ENCODE data around the gene GATA6. TPM values are rescaled to one million over a fixed set of nuclear protein-coding genes. Genes with fewer than 3 reads are reported as not detected.

GATA6 gene
- total and polyA plus RNA-seq, 10 of the 15 experiments (the other 5 are each of a cell fraction or from before 2014, with no cell fraction given) = 0.04 to 0.05 TPM; not detected in 8

- ChIA-PET RAD21 (ENCODE audit: unreplicated experiment) (no interaction called here), SMC1A (ENCODE audit: uncharacterized antibody, unreplicated experiment) (no interaction called here), POLR2A (no interaction called here), CTCF (no interaction called here)
- Histone ChIP-seq H4K20me1 (ENCODE audit: control insufficient read depth, insufficient read depth) (no peaks in the 10 kb centered on the region), H3K27me3 (replicated peaks in 1 of 2; ENCODE audit: control insufficient read depth in 2 of 2, insufficient read depth in 2 of 2, low read length in 1 of 2) (no peaks in the 10 kb centered on the region), H3K4me3 (no peak overlapping the region), H3K36me3 (ENCODE audit: control insufficient read depth in 2 of 2, insufficient read depth in 2 of 2, low read length in 1 of 2) (no peaks in the 10 kb centered on the region), H3K27ac (ENCODE audit: control insufficient read depth, insufficient read depth) (no peak overlapping the region), H3K4me2 (ENCODE audit: control insufficient read depth, insufficient read depth) (no peak overlapping the region), H3K9ac (ENCODE audit: control insufficient read depth, insufficient read depth, low read length) (no peak overlapping the region), H3K4me1 (ENCODE audit: control insufficient read depth, insufficient read depth, low read length) (no peaks in the 10 kb centered on the region), H3K9me3 (replicated peaks; ENCODE audit: control insufficient read depth, insufficient read depth, low read length) (no peaks in the 10 kb centered on the region), H2AFZ (ENCODE audit: control insufficient read depth, low read depth, low read length) (no peak overlapping the region), H3K79me2 (ENCODE audit: control insufficient read depth, insufficient read depth, low read length) (no peaks in the 10 kb centered on the region)
- 51% methylated on average over 8 of the region's 8 CpGs for WGBS (ENCODE audit: insufficient coverage, insufficient replicate concordance, low lambda C conversion rate, missing lambda C conversion rate)
- intact Hi-C loops (cut with micrococcal nuclease; ENCODE audit: unreplicated experiment) = no loop called here
- no peak for FAIRE-seq
- BruUV-seq (replicated peaks) = no TSS peak
- ATAC-seq = no peak
- in situ Hi-C loops (cut with MboI) = no loop called here
- no peak for DNase-seq (ENCODE audit: low read depth, low spot score)
- TF ChIP-seq MTA2 (IDR thresholded peaks at IDR 0.05; ENCODE audit: low read depth) = no peak
- no peak for TF ChIP-seq ESRRA (IDR thresholded peaks at IDR 0.05; ENCODE audit: low read length)
- TF ChIP-seq REST (IDR thresholded peaks at IDR 0.05; ENCODE audit: low read depth, low read length) = no peak
- no peak for TF ChIP-seq IRF3 (IDR thresholded peaks at IDR 0.05)
- no peak for TF ChIP-seq YBX1 (IDR thresholded peaks at IDR 0.05)
- TF ChIP-seq FOXM1 (IDR thresholded peaks at IDR 0.05; ENCODE audit: low read depth, low read length) = no peak
- no peak for TF ChIP-seq MYC (IDR thresholded peaks at IDR 0.05; ENCODE audit: insufficient read depth, insufficient read length, insufficient replicate concordance, low read length, severe bottlenecking)
- no peak for TF ChIP-seq PBX3 (IDR thresholded peaks at IDR 0.05; ENCODE audit: insufficient replicate concordance, low read depth, low read length)
- no peak for TF ChIP-seq E2F8 (IDR thresholded peaks at IDR 0.05; ENCODE audit: low read depth, partially characterized antibody)
- no peak for TF ChIP-seq KDM1A (IDR thresholded peaks at IDR 0.05; ENCODE audit: borderline replicate concordance)
- no peak for TF ChIP-seq RAD51 (IDR thresholded peaks at IDR 0.05)
- no peak for TF ChIP-seq USF2 (IDR thresholded peaks at IDR 0.05; ENCODE audit: borderline replicate concordance, low read depth, low read length)
These were observed 63.9 kb downstream of the GATA6 start for GRCh38 chr18:22233266-22233665.

All from GM12878 (cell line).